Ectodermal cell (in vitro differentiated cells): Measurements from ENCODE around the gene MT1X.
A peak's percentile ranks its signal among the peaks of the same experiment; 100 is the strongest.
"Not testable (repeated sequence)": the region's sequence is repeated elsewhere in the genome, so short reads cannot be mapped to it uniquely, and the experiment has no call there.

Experiments
- H3K27ac ChIP-seq: 2 replicates; pipeline ENCODE4 v1.7.0; 2013; ENCODE audit warnings: mild to moderate bottlenecking, low read depth, low read length; ENCODE audit not compliant: insufficient read depth, poor library complexity, severe bottlenecking
- H3K27me3 ChIP-seq: 2 replicates; pipeline ENCODE4 v1.7.0; 2013; ENCODE audit warnings: mild to moderate bottlenecking, low read length; ENCODE audit not compliant: insufficient read depth, control insufficient read depth, poor library complexity, severe bottlenecking
- H3K36me3 ChIP-seq: one replicate; pipeline ENCODE4 v1.7.0; 2013; ENCODE audit warnings: low read length; ENCODE audit not compliant: control insufficient read depth, insufficient read depth
- H3K4me1 ChIP-seq: one replicate; pipeline ENCODE4 v1.7.0; 2013; ENCODE audit warnings: low read length; ENCODE audit not compliant: control insufficient read depth, insufficient read depth
- H3K4me3 ChIP-seq: 2 replicates; pipeline ENCODE4 v1.7.0; 2013; ENCODE audit warnings: low read depth, low read length, control low read depth; ENCODE audit not compliant: insufficient read depth
- H3K9me3 ChIP-seq: 2 replicates; pipeline ENCODE4 v1.7.0; 2013; ENCODE audit warnings: mild to moderate bottlenecking, low read length, moderate library complexity; ENCODE audit not compliant: control insufficient read depth
- WGBS, 2 experiments: methylation state at CpG; one replicate each; pipeline ENCODE4 v1.1.7; 2013; ENCODE audit warnings: missing lambda C conversion rate in 2 of 2; 5-methylcytosine and 5-hydroxymethylcytosine counted together

MT1X gene

GRCh38 chr16:56653218-56653617 lies 29.1 kb upstream of the MT1X start:
- no peaks in the 10 kb centered on the region for H3K9me3 ChIP-seq
- peaks cover 1% of the 10 kb centered on the region for H3K4me1 ChIP-seq
- H3K27ac ChIP-seq = no peak overlapping the region
- H3K36me3 ChIP-seq = no peaks in the 10 kb centered on the region
- no peak overlapping the region for H3K4me3 ChIP-seq
- H3K27me3 ChIP-seq = peaks cover 60% of the 10 kb centered on the region
- 93 to 96% methylated on average over 7 of the region's 7 CpGs for WGBS, 2 experiments

GRCh38 chr16:56657555-56658326 lies 24.5 kb upstream of the MT1X start, which contains the start of gene MT1F:
MT1F (plus strand) TSS chr16:56657959; CDS start chr16:56658059, 100 bp downstream.
- H3K9me3 ChIP-seq = no peaks in the 10 kb centered on the region
- H3K36me3 ChIP-seq = no peaks in the 10 kb centered on the region
- H3K4me3 ChIP-seq = peak within 1 kb of the TSS; percentile 33
- peaks cover 77% of the 10 kb centered on the region for H3K27me3 ChIP-seq
- 2% methylated on average over 46 of the region's 46 CpGs for WGBS, 2 experiments
- H3K27ac ChIP-seq = no peak within 1 kb of the TSS
- H3K4me1 ChIP-seq = peaks cover 9% of the 10 kb centered on the region

- Histone ChIP-seq H3K4me1 (peaks cover 13% of the 10 kb centered on the region), H3K27ac (no peak overlapping the region), H3K4me3 (peak overlapping the region; percentile 33), H3K27me3 (peaks cover 79% of the 10 kb centered on the region), H3K9me3 (no peaks in the 10 kb centered on the region), H3K36me3 (no peaks in the 10 kb centered on the region)
- whole genome bisulfite sequencing, 2 experiments = 29 to 35% methylated on average over 10 of the region's 10 CpGs
Observed at GRCh38 chr16:56658327-56658875, 23.9 kb upstream of the MT1X start.

GRCh38 chr16:56662357-56663354 lies 19.6 kb upstream of the MT1X start:
- H3K9me3 ChIP-seq = no peaks in the 10 kb centered on the region
- H3K27me3 ChIP-seq = peaks cover 100% of the 10 kb centered on the region
- peak overlapping the region; percentile 19 for H3K4me3 ChIP-seq
- 13% methylated on average over 48 of the region's 48 CpGs for WGBS, 2 experiments
- no peak overlapping the region for H3K27ac ChIP-seq
- peaks cover 13% of the 10 kb centered on the region for H3K4me1 ChIP-seq
- no peaks in the 10 kb centered on the region for H3K36me3 ChIP-seq

GRCh38 chr16:56664506-56664905 lies 17.8 kb upstream of the MT1X start:
- 100% methylated on average over 1 of the region's 1 CpG; no CpG with 5 or more reads in 1 of the 2 experiments for WGBS, 2 experiments
- no peaks in the 10 kb centered on the region for H3K9me3 ChIP-seq

GRCh38 chr16:56665286-56666261 lies 16.7 kb upstream of the MT1X start:
- not testable (repeated sequence) for H3K27ac ChIP-seq, H3K4me1 ChIP-seq, H3K9me3 ChIP-seq, H3K4me3 ChIP-seq, H3K36me3 ChIP-seq
- WGBS, 2 experiments = 74 to 77% methylated on average over 8 of the region's 8 CpGs
- peaks cover 100% of the 10 kb centered on the region for H3K27me3 ChIP-seq

More at GRCh38 chr16:56664506-56664905, 17.8 kb upstream of the MT1X start:
- peaks cover 100% of the 10 kb centered on the region for H3K27me3 ChIP-seq
- H3K36me3 ChIP-seq = no peaks in the 10 kb centered on the region
- peaks cover 6% of the 10 kb centered on the region for H3K4me1 ChIP-seq
- H3K27ac ChIP-seq = no peak overlapping the region
- H3K4me3 ChIP-seq = no peak overlapping the region

- Histone ChIP-seq H3K9me3 (no peaks in the 10 kb centered on the region), H3K27me3 (peaks cover 100% of the 10 kb centered on the region), H3K36me3 (no peaks in the 10 kb centered on the region), H3K4me3 (no peak within 1 kb of the TSS), H3K4me1 (peaks cover 3% of the 10 kb centered on the region), H3K27ac (no peak within 1 kb of the TSS)
- WGBS, 2 experiments = 16 to 17% methylated on average over 46 of the region's 46 CpGs
Observed at GRCh38 chr16:56667581-56668571, 14.4 kb upstream of the MT1X start, which contains the start of gene MT1G. MT1G (minus strand) TSS chr16:56668065; CDS start chr16:56667993, 72 bp downstream.

- Histone ChIP-seq H3K36me3 (no peaks in the 10 kb centered on the region), H3K27ac (no peak within 1 kb of the TSS), H3K4me3 (no peak within 1 kb of the TSS), H3K27me3 (peaks cover 100% of the 10 kb centered on the region), H3K4me1 (no peaks in the 10 kb centered on the region), H3K9me3 (no peaks in the 10 kb centered on the region)
- WGBS, 2 experiments = 24 to 25% methylated on average over 38 of the region's 38 CpGs
Observed at GRCh38 chr16:56669005-56669839, 13.0 kb upstream of the MT1X start, which contains the start of gene MT1H. MT1H (plus strand) TSS chr16:56669814; CDS start chr16:56669885, 71 bp downstream.
